DMS53 treated with DMSO at 0.1 percent for 48 hours (cell line): ENCODE measurements around the gene SARM1.
A peak's percentile ranks its signal among the peaks of the same experiment; 100 is the strongest.
"Not testable (repeated sequence)": the region's sequence is repeated elsewhere in the genome, so short reads cannot be mapped to it uniquely, and the experiment has no call there.

ENCODE experiments used
- DNase-seq: peaks from one replicate; lab custom pipeline; 2025; ENCODE audit not compliant: unreplicated experiment; lab: John Stamatoyannopoulos, UW

Gene SARM1

DNA sequence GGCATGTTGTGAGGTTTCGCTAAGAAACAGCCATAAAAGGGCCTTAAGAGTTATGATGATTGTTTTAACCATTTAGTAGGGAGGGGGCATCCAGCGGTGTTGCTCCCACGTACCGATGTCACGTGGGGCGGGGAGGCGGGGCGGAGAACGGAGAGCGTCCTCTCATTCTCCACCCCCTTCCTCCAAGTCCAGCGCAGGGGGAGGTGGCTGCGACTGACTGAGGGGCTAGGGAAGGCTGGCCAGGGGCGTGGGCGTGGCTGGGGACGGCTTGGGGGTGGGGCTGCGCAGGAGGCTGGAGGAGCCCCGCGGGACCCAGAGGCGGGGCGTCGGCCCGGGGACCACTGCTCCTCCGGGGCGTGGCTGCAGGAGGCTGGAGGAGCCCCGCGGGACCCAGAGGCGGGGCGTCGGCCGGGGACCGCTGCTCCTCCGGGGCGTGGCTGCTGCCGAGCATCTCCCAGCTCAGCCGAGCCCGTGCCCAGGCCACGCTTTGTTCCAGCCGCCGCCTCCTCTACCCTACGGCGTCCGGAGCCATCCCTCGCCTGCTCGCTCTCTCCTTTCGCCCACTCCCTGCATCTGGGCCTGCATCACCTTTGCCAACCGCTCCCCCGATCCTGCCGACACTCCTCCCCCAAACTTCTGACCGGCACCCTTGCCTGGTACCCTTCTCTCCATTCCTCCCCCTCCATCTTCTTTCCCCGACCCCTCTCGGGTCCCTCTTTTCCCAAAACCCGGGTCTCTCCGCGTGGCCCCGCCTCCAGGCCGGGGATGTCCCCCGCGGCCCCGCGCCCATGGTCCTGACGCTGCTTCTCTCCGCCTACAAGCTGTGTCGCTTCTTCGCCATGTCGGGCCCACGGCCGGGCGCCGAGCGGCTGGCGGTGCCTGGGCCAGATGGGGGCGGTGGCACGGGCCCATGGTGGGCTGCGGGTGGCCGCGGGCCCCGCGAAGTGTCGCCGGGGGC is at the start of gene SARM1:
Gene SARM1, plus strand, starts transcription at position 450 of the 958 bp plus-strand sequence. Its CDS starts 339 bp downstream, at position 789.
- DNase-seq: no peak

DNA sequence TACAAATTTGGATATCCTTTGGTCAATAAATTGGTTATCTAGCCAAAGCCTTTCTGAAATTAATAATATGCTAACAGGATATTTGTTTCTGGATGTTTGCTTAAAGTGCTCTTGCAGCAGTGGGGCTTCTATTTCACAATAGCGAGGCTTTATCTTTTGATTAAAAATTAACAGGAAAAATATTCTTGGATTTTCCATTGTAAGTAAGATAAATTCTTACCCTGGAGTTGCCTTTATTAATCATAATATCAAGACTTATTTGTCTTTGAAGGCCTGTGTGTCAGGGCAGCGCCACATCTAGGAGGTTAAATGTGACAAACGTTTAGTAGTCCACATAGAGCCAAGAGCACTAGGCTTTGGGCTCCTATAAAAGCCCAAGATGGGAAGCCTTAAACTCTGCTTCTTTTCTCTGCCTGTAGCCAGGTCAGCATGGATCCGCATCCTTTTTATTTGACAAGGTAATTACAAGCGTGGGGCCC is 47.2 kb upstream of the SARM1 start:
- no peak for DNase-seq

DNA sequence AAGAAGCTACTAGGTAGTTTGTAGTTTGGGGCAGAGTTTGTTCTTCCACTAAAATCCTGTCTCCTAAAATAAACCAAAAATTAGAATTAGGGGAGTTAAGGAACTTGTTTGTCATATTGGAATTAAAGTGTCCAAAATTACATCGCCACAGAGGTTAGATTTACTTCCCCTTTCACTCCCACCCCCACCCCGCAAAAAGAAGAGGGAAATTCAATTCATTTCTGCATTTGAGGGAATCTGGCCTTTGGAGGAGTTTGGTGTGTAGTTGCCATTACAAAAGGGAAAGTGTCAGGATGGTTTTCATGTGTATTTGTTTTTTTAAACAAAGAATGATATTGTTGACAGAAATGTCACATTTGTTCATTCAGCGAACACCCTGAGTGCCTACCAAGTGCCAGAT is 46.7 kb upstream of the SARM1 start:
- DNase-seq: no peak

DNA sequence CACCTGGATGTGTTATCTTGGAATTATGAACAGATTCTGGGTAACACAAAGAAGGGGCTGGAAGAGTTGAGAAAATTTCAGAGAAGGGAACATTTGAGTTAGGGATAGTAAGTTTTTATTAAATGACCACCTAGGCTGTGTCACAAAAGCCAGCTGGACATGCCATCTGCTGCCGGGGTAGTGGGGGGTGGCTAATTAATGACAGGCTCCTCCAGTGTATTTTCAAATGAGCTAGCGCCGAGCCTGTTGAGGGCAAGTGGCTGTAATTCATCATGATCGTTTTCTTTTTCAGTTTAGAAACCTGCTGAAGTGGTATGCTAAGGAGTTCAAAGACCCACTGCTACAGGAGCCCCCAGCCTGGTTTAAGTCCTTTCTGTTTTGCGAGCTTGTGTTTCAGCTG is 46.3 kb upstream of the SARM1 start:
- no peak for DNase-seq

DNA sequence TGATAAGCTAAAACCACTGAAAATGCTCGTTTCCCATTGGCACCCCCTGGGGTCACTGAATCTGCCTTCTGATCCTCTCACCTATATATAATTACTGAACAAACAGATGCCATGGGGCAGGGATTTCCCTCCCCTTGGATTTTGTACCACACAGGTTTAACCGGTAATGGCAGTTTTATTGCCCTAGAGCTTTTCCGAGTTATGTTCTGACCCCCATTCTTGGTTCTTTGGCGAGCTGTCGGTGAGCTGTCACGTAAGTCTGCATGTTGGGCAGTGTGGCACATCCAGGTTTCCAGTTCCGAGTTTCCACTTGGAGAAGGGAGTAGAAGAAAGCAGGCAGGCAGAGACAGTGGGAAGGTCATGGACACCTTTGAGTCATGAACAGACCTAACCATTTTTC is 45.4 kb upstream of the SARM1 start:
- no peak for DNase-seq

DNA sequence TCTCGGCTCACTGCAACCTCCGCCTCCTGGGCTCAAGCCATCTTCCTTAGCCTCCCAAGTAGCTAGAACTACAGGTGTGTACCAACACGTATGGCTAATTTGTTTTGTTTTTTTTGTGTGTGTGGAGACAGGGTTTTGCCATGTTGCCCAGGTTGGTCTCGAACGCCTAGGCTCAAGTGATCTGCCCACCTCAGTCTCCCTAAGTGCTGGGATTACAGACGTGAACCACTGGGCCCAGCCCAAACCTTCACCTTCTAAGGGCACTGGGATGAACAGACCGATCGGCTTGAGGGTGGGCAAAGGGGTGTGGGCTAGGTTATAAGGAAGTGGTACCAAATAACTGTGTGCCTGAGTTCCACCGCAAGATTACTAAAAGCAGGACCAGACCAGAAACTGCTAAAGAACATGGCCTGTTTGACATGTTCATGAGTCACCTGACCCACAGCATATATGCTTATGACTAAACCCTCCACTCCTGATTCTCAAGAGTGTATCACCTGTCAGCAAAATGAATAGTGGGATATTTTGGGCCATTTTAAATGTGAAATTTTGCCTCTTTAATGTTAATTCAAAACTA is 44.4 kb upstream of the SARM1 start:
- DNase-seq: peak; percentile 7

DNA sequence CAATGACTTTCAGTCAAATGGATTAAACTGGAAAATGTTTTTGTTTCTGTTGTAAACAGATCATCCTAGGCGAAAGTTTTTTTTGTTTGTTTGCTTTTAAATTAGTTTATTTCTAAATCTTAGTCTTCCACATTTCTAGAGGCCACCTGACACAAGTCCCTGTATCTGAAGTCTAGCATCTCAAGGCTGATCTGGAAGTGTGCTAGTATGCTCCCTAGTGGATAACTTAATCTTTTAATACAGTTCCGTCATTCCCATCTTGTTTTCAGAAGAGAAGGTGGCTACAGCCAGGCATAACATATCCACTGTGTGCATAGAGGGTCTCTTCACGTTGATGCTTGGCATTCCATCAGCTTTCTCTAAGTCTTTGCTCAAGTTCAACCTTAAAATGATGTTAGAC is 43.8 kb upstream of the SARM1 start:
- no peak for DNase-seq

DNA sequence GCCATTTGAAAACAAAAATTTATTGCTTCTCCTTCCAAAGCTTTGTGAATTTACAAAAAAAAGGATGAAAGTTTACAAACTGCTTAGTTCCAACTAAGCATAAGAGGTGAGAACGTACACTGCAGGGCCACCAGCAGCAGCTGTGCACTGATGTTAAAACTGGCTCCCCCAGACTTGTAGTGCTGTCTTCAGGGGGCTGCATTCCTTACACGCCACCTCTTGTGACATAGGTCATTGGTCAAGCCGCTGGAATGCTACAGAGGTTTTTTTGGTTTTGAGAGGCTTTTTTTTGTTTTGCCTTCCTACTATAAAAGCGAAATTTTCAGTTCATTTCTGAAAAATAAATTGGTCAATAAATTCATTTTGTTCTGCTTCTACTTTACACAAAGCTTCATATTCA is 43.2 kb upstream of the SARM1 start:
- no peak for DNase-seq

DNA sequence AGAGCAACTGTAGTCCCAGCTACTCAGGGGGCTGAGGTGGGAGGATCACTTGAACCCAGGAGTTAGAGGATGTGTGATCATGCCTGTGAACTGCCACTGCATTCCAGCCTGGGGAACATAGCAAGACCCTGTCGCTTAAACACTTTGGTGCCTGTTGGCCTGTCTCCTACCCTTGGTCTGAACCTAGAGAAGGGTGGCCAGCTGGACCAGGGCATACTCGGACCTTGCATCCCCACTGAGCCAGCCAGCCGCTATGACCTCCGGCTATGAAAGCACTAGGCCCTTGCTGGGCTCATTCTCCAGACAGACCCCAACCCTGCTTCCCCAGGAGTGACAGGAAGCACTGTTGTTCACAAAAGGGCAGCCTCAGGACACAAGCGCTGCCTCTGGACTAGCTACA is 40.8 kb upstream of the SARM1 start:
- DNase-seq: no peak

DNA sequence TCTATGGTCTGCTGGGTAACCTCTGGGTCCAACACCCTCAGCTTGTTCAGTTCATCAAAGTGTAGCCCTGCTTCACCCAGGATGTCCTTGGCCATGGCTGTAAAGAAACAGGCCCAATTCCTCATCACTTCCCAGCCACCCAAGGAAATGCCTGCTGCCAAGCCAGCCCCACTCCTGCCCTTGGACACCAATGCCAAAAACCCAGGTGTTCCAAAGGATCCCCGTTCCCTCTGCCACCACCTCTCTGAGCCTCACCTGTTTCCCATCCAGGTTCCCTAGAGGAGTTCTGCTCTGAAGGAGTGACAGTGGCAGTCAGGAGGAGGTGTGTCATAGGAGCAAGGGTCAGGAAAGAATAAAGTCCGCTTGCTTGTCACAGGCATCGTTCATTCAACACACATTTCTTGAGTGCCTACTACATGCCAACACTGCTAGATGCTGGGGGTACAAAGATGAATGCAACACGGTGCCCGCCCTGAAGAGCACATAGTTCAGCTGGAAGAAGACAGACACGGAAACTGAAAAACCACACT is 39.5 kb upstream of the SARM1 start:
- DNase-seq: no peak

DNA sequence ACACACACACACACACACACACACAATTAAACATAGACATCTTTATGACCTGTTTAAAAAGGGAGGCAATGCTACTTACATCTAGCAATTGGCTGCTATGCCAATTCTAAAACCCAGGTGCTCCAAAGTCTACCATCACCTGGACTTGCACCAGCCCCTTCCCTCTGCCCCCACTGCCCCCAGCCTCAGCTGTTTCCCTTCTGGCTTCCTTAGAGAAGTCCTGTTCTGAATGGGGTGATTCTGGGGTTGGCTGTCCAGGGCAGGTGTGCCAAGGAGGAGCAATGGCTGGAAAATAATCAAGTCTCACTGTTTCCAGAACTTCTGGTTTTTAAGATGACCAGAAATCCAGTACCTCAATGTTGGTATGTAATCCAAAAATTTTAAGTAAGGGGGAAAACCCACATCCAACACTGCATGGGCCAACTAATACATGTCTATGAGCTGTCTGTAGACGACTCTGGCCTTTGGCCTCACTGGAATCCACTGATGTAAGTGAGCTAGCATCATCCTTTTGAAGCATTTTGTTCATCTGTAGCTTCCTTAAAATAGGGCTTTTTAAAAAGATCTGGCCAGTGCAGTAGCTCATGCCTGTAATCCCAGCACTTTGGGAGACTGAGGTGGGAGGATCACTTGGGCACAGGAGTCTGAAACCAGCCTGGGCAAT is 38.3 kb upstream of the SARM1 start:
- DNase-seq: no peak

DNA sequence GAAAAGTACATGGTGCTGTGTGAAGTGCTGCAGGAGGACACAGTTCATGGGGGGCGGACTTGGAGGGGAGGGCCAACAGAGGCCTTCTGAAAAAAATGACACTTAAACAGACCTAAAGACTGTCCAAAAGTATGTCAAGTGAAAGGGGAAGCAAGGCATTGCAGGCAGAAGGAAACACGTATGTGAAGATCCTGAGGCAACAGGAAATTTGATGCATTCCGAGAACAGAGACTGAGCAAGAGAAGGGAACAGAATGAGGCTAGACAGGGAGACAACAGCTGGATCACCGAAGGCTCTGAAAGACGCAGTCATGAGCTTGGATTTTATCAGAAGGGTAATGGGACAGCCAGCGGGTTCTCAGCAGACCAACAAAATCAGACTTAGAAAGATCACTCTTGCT is 37.3 kb upstream of the SARM1 start:
- no peak for DNase-seq

DNA sequence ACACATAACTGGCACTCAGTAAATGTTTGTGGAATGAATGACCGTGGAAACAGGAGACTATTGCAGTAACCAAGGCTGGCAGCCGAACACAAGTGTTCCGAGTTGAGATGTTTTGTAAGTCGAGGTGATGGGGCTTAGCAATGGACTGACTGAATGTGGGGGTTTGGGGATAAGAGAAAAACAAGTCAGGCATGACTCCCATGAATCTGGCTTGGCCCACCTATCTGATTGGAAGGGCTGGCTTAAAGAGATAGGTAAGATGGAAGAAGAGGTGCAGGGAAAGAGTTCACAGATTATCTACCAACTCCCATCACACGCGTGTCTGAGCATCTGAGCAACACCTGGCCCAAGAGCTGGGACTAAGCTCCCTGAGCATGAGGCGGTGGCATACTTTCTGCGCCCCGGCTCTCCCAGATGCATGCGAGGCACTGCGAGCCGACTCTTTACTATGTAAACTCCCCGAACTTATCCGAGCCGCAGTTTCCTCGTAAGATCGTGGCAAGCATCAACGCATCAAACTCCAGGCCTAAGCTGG is 36.8 kb upstream of the SARM1 start:
- DNase-seq: no peak

DNA sequence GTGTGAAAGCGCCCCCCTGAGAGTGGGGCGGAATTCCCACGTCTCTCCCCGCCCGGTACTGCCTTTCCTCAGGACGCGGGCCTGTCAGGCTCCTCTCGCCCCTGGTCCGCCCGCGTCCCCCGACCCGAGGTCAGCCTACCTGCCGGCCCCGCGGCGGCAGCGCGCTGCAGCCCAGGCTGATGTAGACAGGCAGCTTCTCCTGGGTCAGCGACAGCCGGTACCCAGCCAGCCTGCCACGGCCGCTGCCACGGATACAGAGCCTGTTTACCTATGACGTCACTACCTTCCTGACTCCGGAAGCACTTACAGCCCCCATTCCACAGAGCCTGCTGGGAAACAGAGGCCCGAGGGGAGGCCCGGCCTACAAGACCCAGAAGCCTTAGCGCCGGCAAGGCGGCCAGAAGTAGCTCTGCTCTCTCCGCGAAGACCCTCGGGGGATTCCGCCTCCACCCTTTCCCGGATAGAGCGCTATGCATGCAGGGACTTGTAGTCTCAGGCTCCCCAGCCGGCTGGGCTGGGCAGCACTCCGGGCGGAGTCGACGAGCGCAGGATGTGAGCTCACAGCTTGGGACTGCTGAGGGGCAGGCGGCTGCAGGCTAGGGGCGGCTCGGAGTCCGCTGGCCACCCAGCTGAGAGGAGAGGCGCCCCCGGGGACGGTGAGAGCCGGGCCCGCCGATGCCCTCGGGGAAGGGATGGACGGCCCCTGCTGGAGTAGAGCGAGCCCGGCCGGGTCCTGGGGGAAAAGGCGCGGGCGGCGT is 36.1 kb upstream of the SARM1 start, which contains the start of the genes IFT20 and TNFAIP1:
Gene IFT20, minus strand, starts transcription at position 272 of the 758 bp plus-strand sequence. CDS start 3,487 bp downstream, outside the sequence.
Gene TNFAIP1, plus strand, starts transcription at position 561 of the 758 bp plus-strand sequence. CDS start 3,761 bp downstream, outside the sequence.
- peak; percentile 97 for DNase-seq

DNA sequence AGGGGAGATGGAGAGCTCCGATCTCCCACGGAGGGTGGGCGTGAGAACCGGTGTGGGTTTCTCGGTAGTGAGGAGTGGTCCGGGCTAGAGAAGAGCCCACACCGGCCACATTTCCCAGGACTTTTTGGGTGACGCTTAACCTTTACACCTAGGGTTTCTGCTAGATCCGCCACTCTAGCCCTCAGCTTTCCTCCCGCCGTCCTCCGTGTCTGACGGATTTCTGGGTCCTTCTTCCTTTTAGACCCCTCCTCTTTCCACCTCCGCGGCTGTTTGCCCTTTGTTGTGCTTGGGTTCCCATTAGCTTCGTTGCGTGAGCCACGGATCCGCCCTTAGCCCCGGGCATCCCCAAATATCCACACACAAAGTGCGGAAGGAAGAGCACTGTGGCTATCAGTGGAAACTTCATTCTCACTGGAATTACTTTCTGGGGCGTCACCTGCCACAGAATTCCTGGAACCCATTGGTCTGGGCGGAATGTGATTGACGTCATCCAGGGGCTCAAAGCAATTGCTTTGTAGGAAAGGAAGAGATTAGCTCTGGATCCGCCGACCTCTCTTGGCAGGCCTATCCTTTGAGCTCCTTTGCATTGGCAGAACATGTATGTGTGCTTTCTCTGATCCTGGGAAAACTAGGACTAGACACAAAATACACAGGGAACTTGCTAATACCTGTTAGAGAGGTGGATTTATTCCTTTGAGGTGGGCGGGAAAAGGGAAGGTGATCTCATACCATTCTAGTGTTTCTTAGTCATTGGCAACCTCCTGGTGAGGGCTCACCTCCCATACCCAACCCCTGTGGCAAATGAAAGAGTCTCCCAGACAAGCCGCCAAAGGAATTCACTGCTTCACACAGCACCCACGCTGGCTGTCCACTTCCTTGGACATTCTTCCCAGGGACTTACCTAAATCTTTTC is 35.3 kb upstream of the SARM1 start:
- DNase-seq: peak; percentile 8

DNA sequence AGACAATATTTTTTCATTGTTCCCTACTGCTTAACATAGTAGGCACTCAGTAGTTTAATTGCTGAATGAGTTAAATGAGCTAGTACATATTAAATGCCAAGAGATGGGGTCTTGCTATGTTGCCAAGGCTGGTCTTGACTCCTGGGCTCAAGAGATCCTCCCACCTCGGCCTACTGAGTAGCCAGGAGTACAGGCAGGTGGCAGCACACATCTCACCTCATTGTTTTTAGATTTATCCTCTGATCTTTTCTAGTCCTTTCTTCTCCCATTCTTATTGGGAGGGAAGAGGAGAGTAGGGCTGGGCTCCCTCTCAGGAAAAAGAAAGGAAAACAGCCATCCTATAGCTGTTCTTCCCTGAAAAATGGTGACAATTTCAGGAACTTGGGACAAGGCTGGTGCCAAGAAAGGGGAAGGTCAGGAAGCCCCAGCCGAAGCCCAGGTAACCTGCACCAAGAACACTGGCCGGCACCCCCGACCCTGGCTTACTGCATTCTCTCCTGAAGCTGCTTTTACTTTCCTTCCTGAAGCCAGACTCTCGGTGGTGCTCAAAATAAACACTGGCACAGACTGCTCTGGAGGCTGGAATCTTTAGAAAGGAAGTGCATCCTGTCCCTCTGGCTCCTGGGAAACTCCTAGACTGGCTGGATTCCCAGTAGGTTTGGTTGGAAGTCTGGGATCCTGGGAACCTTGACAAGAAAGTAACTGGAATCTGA is 33.3 kb upstream of the SARM1 start:
- DNase-seq: no peak

DNA sequence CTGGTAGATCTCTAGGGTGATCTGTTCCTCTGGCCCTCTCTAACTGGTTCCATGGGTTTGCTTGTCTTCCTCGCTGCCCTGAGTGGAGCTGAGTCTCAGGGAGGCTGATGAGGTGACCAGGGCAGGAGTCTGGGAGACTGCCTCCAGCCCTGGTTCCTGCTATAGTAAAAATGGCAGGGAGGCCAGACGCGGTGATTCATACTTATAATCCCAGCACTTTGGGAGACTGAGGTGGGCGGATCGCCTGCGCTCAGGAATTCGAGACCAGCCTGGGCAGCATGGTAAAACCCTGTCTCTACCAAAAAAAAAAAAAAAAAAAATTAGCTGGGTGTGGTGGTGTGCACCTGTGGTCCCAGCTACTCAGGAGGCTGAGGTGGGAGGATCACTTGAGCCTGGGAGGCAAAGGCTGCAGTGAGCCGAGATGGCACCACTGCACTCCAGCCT is 32.7 kb upstream of the SARM1 start:
- not testable (repeated sequence) for DNase-seq

DNA sequence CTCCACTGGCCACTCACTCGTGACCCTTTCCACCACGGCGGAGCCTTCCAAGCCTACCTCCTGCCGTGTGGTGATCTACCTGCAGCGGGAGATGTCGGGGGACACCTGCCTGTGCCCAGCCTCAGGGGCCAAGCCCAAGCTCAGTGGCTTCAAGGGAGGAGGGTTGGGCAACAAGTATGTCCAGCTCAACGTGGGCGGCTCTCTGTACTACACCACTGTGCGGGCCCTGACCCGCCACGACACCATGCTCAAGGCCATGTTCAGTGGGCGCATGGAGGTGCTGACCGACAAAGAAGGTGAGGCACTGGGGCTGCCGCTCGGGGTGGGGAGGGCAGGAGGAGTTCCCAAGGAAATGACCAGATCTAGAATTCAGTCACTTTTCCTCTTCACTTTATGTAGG is 32.1 kb upstream of the SARM1 start:
- DNase-seq: no peak
